ENCODE measurements around the gene UNCX.
"Not testable (repeated sequence)": the region's sequence is repeated elsewhere in the genome, so short reads cannot be mapped to it uniquely, and the experiment has no call there.

Gene UNCX

GRCh38 chr7:1255080-1255816, 22.6 kb downstream of the UNCX start:
- DNase-seq (ENCODE audit: low read depth in 1 of 2, low spot score in 1 of 2), result no peak

DNA sequence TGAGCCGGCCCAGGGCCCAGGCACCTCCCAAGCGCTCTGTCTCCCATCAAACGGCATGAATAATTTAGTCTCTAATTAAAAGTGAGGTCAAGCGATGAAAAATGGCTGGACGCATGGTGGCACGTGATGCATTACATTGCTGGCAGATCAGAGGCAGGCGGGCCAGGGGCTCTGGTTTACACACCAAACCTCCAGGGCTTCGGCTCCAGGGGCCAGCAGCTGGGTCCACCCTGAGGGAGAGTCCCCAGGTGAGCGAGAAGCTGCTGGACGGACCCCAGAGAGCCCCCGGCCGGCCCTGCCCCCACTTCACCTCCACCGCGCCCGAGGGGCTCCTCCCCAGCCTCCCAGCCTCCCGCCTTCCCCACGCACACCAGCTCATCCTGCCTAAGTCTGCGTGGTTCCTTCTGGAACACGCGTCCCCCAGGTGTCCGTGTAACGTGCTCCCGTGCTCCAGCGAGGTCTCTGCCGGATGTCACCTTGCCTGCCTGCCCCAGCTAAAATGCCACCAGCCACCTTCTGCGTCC, 23.2 kb downstream of the UNCX start:
- no peak for DNase-seq (ENCODE audit: low read depth in 1 of 2, low spot score in 1 of 2)

DNA sequence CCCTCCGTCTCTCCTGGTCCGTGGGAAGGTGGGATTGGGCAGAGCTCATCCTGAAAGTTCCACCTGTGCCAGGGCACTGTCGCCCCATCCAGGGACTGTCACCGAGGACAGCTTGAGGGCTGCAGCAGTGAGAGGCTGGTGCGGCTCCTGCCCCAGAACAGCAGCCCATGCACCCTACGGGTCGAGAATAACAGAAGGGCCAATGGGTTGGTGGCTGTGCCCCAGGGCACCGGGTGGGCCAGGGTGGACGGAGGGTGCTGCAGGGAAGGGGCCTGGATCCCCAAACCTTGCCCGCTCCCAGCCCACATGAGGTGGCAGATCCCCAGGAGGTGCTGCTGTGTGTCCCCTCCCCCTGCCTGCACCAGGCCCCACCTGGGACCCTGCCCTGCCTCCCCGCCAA, 23.9 kb downstream of the UNCX start:
- DNase-seq (ENCODE audit: low read depth in 1 of 2, low spot score in 1 of 2), result no peak

DNA sequence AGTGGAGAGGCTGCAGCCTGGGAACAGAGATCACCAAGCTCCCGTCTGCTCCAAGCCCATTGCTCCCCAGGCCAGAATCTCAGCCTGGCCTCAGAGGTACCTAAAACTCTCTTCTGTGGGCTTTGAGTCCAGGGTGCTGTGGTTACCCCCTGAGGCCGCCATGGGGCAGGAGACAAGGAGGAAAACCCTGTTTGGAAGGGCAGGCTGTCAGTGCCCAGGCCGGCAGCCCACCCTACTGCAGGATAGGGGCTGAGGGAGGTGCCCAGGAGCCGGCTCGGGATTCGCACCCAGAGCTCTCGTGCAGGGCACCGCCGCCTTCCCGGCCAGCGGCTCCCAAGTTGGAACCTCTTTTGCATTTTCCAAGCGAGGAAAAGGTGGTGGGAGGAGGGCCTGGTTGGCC, 24.5 kb downstream of the UNCX start:
- no peak for DNase-seq (ENCODE audit: low read depth in 1 of 2, low spot score in 1 of 2)

DNA sequence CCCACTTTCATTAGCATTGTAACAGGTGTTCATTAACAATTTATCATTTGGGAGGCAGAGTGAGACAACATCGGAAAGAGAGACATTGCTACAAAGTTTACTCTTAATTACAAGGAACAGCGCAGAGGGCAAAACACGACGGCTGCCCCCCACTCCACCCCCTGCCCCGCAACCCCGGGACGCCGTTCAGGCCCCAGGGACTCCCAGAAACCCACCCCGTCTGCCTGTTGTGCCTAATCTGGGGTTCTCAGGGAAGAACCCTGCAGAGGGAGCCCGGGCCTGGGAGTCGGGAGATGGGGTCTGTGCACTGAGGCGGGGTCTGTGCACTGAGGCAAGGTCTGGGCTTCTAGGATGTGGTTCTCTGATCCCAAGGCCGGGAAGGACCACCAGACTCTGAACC, 25.2 kb downstream of the UNCX start:
- DNase-seq (ENCODE audit: low read depth in 1 of 2, low spot score in 1 of 2), result no peak

DNA sequence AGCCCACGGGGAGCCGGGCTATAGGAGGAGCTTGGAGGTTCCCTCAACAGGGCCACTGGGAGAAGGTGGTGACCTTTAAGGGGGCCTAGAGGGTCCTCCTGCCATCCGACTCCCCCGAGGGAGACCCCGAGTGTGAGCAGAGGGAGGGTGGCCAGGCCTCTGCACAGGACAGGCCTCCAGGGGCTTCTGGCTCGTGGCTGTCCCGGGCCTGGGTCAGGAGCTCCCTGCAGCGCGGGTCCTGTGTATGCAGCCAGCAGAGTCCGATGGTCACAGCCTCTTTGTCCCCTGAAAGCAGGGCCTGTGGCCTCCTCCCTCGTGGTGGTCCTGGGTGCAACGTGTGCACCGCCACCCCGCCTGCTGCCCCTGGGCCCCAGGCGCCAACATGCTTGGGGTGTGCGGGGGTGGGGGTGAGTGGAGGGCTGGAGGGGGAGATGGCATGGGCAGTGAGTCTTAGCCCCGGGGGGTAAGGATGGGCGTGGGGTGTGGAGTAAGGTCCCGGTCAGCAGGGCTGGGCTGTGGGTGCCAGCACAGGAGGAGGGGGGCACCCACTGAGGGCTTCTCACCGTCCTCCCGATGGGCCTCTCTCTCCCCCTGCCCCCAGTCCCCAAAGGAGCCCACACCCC, 27.1 kb downstream of the UNCX start:
- DNase-seq (ENCODE audit: low read depth in 1 of 2, low spot score in 1 of 2), result no peak

- DNase-seq (ENCODE audit: low read depth in 1 of 2, low spot score in 1 of 2), result no peak
These were observed 27.6 kb downstream of the UNCX start for GRCh38 chr7:1260244-1260635.

GRCh38 chr7:1261036-1261435, 28.4 kb downstream of the UNCX start:
- not testable (repeated sequence) for DNase-seq (ENCODE audit: low read depth in 1 of 2, low spot score in 1 of 2)

DNA sequence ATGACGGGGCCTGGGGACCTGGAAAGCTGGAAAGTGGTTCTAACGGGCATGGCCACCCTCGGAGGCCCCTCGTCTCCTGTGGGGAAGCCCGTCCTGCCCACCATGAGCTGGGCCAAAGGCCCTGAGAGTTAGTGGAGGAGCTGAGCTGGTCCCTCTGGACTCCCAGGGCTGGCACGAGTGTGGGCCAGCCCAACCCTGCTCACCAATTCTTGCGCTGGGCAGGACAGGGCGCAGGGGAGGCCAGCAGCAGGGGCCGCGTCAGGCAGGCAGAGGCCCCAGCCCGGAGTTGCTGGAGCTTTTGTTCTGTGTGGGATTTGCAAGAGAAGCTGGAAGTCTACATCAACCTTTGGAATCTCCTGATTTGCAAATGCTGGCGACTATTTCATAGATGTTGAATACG, 29.8 kb downstream of the UNCX start:
- DNase-seq (ENCODE audit: low read depth in 1 of 2, low spot score in 1 of 2), result no peak

GRCh38 chr7:1263391-1263951, 30.8 kb downstream of the UNCX start:
- DNase-seq (ENCODE audit: low read depth in 1 of 2, low spot score in 1 of 2), result no peak

GRCh38 chr7:1264345-1265280, 31.9 kb downstream of the UNCX start:
- DNase-seq (ENCODE audit: low read depth in 1 of 2, low spot score in 1 of 2), result no peak

DNA sequence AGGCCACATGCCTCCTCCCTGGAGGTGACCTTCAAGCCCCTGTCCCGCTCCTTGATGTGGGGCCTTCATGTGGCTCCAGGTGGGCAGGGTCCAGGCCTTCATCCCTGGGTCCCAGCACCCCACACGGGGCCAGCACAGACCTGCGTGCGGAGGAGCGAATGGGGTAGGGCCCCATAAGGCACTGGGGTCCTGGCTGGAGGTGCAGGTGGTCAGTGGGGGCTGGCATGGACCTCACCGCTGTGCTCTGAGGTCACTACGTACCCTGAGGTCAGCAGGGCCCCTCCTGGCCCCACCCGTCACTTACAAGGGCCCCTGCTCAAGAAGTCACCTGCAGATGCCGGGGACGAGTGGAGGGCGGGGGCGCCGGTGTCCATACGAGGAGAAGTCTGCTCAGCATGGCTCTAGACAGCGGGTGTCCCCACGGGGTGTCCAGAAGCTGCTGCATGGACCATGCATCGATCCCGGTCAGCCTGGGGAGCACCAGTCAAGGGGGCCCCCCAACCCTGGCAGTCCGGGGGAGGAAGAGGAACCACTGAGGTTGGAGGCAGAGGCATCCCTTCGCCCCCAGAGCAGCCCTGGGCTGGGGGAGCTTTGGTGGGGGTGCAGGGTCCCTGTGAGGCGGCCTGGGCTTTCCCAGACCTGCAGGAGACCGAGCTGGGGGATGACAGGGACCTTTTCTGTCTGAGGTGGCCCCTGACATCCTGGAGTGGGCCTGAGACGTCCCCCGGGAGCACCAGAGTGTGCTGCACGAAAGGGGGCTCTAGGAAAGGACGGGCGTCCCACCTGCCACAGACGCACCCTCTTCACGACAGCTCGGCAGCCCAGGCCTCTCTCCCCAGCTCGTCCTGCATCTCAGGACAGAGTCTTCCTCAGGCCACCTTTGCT, 34.6 kb downstream of the UNCX start:
- no peak for DNase-seq (ENCODE audit: low read depth in 1 of 2, low spot score in 1 of 2)

DNA sequence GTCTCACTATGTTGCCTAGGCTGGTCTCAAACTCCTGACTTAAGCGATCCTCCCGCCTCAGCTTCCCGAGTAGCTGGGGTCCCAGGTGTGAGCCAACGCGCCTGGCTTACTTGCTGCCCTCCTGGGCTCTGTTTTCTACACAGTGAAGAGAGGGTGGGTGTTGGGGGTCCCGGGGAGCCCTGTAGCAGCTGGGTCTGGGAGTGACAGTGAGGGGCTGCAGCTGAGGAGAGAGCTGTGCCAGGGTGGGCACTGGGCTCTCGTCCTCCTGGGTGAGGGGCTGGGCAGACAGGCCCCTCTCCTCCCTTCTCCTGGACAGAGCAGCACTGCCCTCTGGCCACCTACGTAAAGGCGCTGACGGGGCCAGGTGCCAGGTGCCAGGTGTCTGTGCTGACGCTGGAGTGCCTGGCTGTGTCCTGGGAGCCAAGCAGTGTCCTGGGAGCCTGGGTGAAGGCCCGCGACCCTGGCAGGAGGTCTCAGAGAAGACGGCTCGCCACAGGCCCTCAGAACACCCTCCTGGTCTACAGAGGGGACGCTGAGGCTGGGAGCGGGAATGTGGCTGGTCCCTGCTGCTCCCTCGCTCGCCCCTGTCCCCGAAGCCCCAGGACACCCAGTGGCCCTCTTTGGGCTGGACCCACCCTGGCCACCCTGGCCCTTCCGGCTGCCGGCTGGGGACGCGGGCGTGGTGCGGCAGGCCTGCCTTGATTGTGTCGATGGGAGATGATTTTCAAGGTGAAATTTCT, 35.6 kb downstream of the UNCX start:
- no peak for DNase-seq (ENCODE audit: low read depth in 1 of 2, low spot score in 1 of 2)

DNA sequence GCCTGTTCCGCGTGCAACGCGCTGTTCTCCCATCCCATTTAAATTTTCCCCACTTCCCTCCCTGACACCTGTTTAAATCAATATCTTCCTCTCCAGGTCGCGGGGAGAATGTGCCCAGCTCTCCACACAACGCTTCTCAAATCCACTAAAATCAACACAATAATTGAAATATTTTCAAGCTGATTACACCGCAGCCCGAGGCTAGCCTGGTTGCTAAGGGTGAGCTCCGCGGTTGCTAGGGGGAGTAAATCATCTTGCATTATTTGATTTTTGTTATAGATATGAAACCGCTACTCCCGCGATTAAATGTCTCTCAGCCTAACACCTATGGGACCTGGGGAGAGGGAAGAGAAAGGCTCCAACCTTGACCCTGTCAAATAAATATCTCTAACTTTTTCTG, 36.2 kb downstream of the UNCX start:
- DNase-seq (ENCODE audit: low read depth in 1 of 2, low spot score in 1 of 2), result no peak

DNA sequence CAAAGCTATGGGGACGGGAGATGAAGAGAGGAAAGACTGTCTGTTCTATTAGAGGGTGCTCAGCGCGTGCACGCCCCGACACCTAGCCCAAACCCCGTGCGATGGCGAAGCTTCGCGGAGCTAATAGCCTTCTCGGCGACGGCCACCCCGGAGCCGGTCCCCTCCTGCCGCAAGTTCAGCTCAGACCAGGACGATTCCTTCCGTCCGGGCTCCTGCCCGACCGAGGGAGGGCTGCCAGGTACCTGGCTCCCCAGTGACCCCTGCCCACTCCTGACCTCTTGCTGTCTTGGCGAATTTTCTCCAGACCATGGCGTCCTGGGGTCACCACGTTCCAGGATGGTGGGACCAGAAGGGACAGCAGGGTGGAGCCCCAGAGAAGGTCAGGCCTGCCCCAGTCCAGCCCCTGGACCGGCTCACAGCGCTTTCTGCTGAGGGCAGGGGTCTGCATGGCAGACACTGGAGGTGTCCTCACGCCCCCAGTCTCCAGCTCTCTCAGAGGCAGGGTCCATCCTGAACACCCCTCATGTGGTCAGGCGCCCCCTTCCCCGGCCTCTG, 36.7 kb downstream of the UNCX start:
- DNase-seq (ENCODE audit: low read depth in 1 of 2, low spot score in 1 of 2), result no peak

DNA sequence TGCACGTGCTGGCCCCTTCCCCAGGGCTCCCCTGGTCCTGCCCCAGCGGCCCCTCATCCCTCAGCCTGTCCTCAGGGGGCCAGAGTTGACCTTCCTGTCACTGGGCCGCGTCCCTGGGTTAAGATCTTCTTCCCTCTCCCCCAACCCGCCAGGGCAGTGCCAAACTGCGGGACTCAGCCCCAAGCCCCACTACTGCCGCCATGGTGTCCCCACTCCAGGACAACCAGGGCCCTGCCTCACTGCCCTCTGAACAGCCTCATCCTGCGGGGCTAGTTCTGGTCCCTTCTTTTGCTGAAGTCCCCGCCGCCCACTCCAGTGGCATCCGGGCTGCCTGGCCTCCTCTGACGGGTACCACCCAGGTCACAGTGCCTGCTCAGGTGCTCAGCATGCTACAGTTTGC, 37.5 kb downstream of the UNCX start:
- no peak for DNase-seq (ENCODE audit: low read depth in 1 of 2, low spot score in 1 of 2)

- DNase-seq (ENCODE audit: low read depth in 1 of 2, low spot score in 1 of 2), result no peak
These were observed 38.4 kb downstream of the UNCX start for GRCh38 chr7:1271046-1271445.

GRCh38 chr7:1271656-1272055, 39.0 kb downstream of the UNCX start:
- no peak for DNase-seq (ENCODE audit: low read depth in 1 of 2, low spot score in 1 of 2)

DNA sequence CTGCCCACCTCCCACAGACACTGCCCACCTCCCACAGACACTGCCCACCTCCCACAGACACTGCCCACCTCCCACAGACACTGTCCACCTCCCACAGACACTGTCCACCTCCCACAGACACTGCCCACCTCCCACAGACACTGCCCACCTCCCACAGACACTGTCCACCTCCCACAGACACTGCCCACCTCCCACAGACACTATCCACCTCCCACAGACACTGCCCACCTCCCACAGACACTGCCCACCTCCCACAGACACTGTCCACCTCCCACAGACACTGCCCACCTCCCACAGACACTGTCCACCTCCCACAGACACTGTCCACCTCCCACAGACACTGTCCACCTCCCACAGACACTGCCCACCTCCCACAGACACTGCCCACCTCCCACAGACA, 39.5 kb downstream of the UNCX start:
- DNase-seq (ENCODE audit: low read depth in 1 of 2, low spot score in 1 of 2), result not testable (repeated sequence)

All from activated T-helper 1 cell treated with anti-CD3 and anti-CD28 coated beads, Interleukin-2, amount 50 U/mL, for 16 hours (primary cell).